SK-N-SH (cell line): ENCODE measurements around the gene AKAP10. TPM values are rescaled to one million over a fixed set of nuclear protein-coding genes. Genes with fewer than 3 reads are reported as not detected.

Experiments
- CTCF ChIA-PET: fragments of 300-600, 350-600 bp; formaldehyde crosslinking; extraction: SDS; loops from one replicate; lab custom pipeline; 2021; lab: Yijun Ruan, JAX
- POLR2A ChIA-PET: fragments of 350-600 bp; sonication (Branson Sonifier 250); formaldehyde crosslinking; extraction: SDS; loops from one replicate; lab custom pipeline; 2020; ENCODE audit warnings: antibody characterized with exemption, inconsistent platforms; lab: Yijun Ruan, JAX
- DNase-seq: peaks from one replicate; pipeline ENCODE4 v3.0.0; 2012
- H2AFZ ChIP-seq: fragments of 200-600 bp; sonication (generic); 2 replicates; pipeline ENCODE4 v1.8.1; 2016; ENCODE audit warnings: antibody characterized with exemption, mild to moderate bottlenecking, low read depth
- H3F3A ChIP-seq: fragments of 200-600 bp; sonication (generic); replicated peaks from 2 replicates; pipeline ENCODE3; 2016; ENCODE audit warnings: antibody characterized with exemption, mild to moderate bottlenecking; ENCODE audit not compliant: insufficient read depth
- H3K27ac ChIP-seq, 2 experiments: fragments of 200-500 bp in 1 of 2; fragments of 200-600 bp in 1 of 2; sonication (Bioruptor generic) in 1 of 2; sonication (generic), shearing (Covaris generic) in 1 of 2; 2 replicates each; pipeline versions ENCODE4 v1.5.1 to v1.6.1; 2014 to 2016; ENCODE audit warnings: low read depth in 2 of 2, inconsistent platforms in 1 of 2, low read length in 1 of 2, mild to moderate bottlenecking in 1 of 2, mixed read lengths in 1 of 2
- H3K27me3 ChIP-seq: fragments of 200-600 bp; sonication (generic), shearing (Covaris generic); 2 replicates; pipeline ENCODE4 v1.6.1; 2016; ENCODE audit warnings: mixed run types; ENCODE audit not compliant: insufficient read depth
- H3K36me3 ChIP-seq, 2 experiments: fragments of 200-500 bp in 1 of 2; fragments of 200-600 bp in 1 of 2; sonication (Bioruptor generic) in 1 of 2; sonication (generic) in 1 of 2; replicated peaks in 1 of 2; 2 replicates each; pipeline versions ENCODE3 to v1.5.1; 2014 to 2016; ENCODE audit warnings: low read length in 1 of 2, mild to moderate bottlenecking in 1 of 2; ENCODE audit not compliant: insufficient read depth in 2 of 2, control insufficient read depth in 1 of 2
- H3K4me1 ChIP-seq, 2 experiments: fragments of 200-500 bp in 1 of 2; fragments of 200-600 bp in 1 of 2; sonication (Bioruptor generic) in 1 of 2; sonication (generic), shearing (Covaris generic) in 1 of 2; 2 replicates each; pipeline versions ENCODE4 v1.5.1 to v1.6.1; 2014 to 2016; ENCODE audit warnings: low read depth in 1 of 2, low read length in 1 of 2, mixed run types in 1 of 2; ENCODE audit not compliant: insufficient read depth in 2 of 2, control insufficient read depth in 1 of 2
- H3K4me2 ChIP-seq: fragments of 200-600 bp; sonication (generic), shearing (Covaris generic); 2 replicates; pipeline ENCODE4 v1.6.1; 2017; ENCODE audit warnings: mixed run types
- H3K4me3 ChIP-seq, 2 experiments: fragments of 200-500 bp in 1 of 2; fragments of 200-600 bp in 1 of 2; sonication (Bioruptor generic) in 1 of 2; sonication (generic), shearing (Covaris generic) in 1 of 2; 2 replicates each; pipeline versions ENCODE4 v1.5.1 to v1.8.1; 2014 to 2016; ENCODE audit warnings: low read depth in 2 of 2, inconsistent platforms in 1 of 2, low read length in 1 of 2, mild to moderate bottlenecking in 1 of 2, mixed read lengths in 1 of 2, moderate library complexity in 1 of 2
- H3K79me2 ChIP-seq: fragments of 200-600 bp; sonication (generic); 2 replicates; pipeline ENCODE4 v1.8.1; 2017; ENCODE audit warnings: mild to moderate bottlenecking; ENCODE audit not compliant: insufficient read depth
- H3K9ac ChIP-seq: fragments of 200-600 bp; sonication (generic); 2 replicates; pipeline ENCODE4 v1.6.1; 2017; ENCODE audit warnings: mixed run types
- H3K9me2 ChIP-seq: fragments of 200-600 bp; sonication (generic); 2 replicates; pipeline ENCODE4 v1.6.1; 2017; ENCODE audit warnings: mixed run types
- H3K9me3 ChIP-seq: fragments of 200-600 bp; sonication (generic); 2 replicates; pipeline ENCODE4 v1.6.1; 2017; ENCODE audit warnings: mixed run types, mild to moderate bottlenecking, moderate library complexity
- H4K20me1 ChIP-seq: fragments of 200-600 bp; sonication (generic); 2 replicates; pipeline ENCODE4 v1.6.1; 2017; ENCODE audit warnings: mild to moderate bottlenecking, mixed run types; ENCODE audit not compliant: insufficient read depth
- CHD2 ChIP-seq: fragments of 150-350 bp; IDR thresholded peaks from 2 replicates; pipeline ENCODE4 v1.6.1; 2018; ENCODE audit warnings: low read length; ENCODE audit not compliant: partially characterized antibody
- ELF1 ChIP-seq: IDR thresholded peaks from 2 replicates; pipeline ENCODE4 v1.4.0; 2012
- EP300 ChIP-seq, 2 experiments: IDR thresholded peaks; 2 replicates each; pipeline versions ENCODE4 v1.4.0 to v1.6.1; 2012; ENCODE audit warnings: borderline replicate concordance in 1 of 2, low read depth in 1 of 2, low read length in 1 of 2
- FOSL2 ChIP-seq: IDR thresholded peaks from 2 replicates; pipeline ENCODE4 v1.4.0; 2012; ENCODE audit warnings: low read depth, mild to moderate bottlenecking, moderate library complexity, borderline replicate concordance
- GATA2 ChIP-seq: sonication (generic); formaldehyde crosslinking; IDR thresholded peaks from 2 replicates; pipeline ENCODE4 v1.5.0; 2020; ENCODE audit warnings: mild to moderate bottlenecking, missing genetic modification reagents
- JUND ChIP-seq: IDR thresholded peaks from 2 replicates; pipeline ENCODE4 v1.4.0; 2012
- MEF2A ChIP-seq: IDR thresholded peaks from 2 replicates; pipeline ENCODE4 v1.4.0; 2012; ENCODE audit warnings: low read depth, borderline replicate concordance
- MXI1 ChIP-seq: IDR thresholded peaks from 2 replicates; pipeline ENCODE4 v1.6.1; 2012; ENCODE audit warnings: mild to moderate bottlenecking, low read depth, low read length, improper control_type of control experiment
- NFIC ChIP-seq: IDR thresholded peaks from 2 replicates; pipeline ENCODE4 v1.4.0; 2012; ENCODE audit warnings: borderline replicate concordance
- NRF1 ChIP-seq: IDR thresholded peaks from 2 replicates; pipeline ENCODE4 v1.6.1; 2012; ENCODE audit warnings: low read depth, mild to moderate bottlenecking, low read length
- POLR2AphosphoS5 ChIP-seq: IDR thresholded peaks from 2 replicates; pipeline ENCODE4 v1.6.1; 2012; ENCODE audit warnings: low read depth, low read length
- RAD21 ChIP-seq: IDR thresholded peaks from 2 replicates; pipeline ENCODE4 v1.6.1; 2012; ENCODE audit warnings: mild to moderate bottlenecking, low read length
- RCOR1 ChIP-seq: fragments of 150-350 bp; IDR thresholded peaks from 2 replicates; pipeline ENCODE4 v1.6.1; 2017; ENCODE audit warnings: antibody characterized with exemption, low read length
- RFX5 ChIP-seq: IDR thresholded peaks from 2 replicates; pipeline ENCODE4 v1.6.1; 2012; ENCODE audit warnings: mild to moderate bottlenecking, improper control_type of control experiment, low read length
- SIN3A ChIP-seq: IDR thresholded peaks from 2 replicates; pipeline ENCODE4 v1.6.1; 2012; ENCODE audit warnings: low read depth, mild to moderate bottlenecking, low read length, moderate library complexity, borderline replicate concordance
- SMC3 ChIP-seq: IDR thresholded peaks from 2 replicates; pipeline ENCODE4 v1.6.1; 2012; ENCODE audit warnings: low read depth, low read length, improper control_type of control experiment
- TCF12 ChIP-seq: IDR thresholded peaks from 2 replicates; pipeline ENCODE4 v1.4.0; 2012
- WGBS: methylation state at CpG from one replicate; pipeline ENCODE4 v1.1.6; 2017; ENCODE audit warnings: low lambda C conversion rate; 5-methylcytosine and 5-hydroxymethylcytosine counted together
- polyA plus RNA-seq, 3 experiments: library from polyadenylated mRNA; depleted of rRNA; stranded (reverse); fragments of >200 nt; gene quantifications; 2 replicates each; pipeline ENCODE4 v1.2.3, GENCODE V29; 2012
- TF ChIP-seq, protein P1 (sequence below): IDR thresholded peaks from 2 replicates; pipeline ENCODE4; 2012
- TF ChIP-seq, protein P2 (sequence below): IDR thresholded peaks from 2 replicates; pipeline ENCODE4 v1.4.0; 2012; ENCODE audit warnings: low read depth, borderline replicate concordance
- TF ChIP-seq, protein P3 (sequence below): IDR thresholded peaks from 2 replicates; pipeline ENCODE4 v1.4.0; 2012; ENCODE audit warnings: low read depth
- TF ChIP-seq, protein P4 (sequence below): IDR thresholded peaks from 2 replicates; pipeline ENCODE4 v1.4.0; 2012; ENCODE audit warnings: low read depth, borderline replicate concordance
- TF ChIP-seq, protein P5 (sequence below): IDR thresholded peaks from 2 replicates; pipeline ENCODE4 v1.6.1; 2012; ENCODE audit warnings: mild to moderate bottlenecking, low read depth, low read length, moderate library complexity

Gene AKAP10
- polyA plus RNA-seq, 1 of the 3 experiments (the other 2 are of a cell fraction) = 12.7 TPM

DNA sequence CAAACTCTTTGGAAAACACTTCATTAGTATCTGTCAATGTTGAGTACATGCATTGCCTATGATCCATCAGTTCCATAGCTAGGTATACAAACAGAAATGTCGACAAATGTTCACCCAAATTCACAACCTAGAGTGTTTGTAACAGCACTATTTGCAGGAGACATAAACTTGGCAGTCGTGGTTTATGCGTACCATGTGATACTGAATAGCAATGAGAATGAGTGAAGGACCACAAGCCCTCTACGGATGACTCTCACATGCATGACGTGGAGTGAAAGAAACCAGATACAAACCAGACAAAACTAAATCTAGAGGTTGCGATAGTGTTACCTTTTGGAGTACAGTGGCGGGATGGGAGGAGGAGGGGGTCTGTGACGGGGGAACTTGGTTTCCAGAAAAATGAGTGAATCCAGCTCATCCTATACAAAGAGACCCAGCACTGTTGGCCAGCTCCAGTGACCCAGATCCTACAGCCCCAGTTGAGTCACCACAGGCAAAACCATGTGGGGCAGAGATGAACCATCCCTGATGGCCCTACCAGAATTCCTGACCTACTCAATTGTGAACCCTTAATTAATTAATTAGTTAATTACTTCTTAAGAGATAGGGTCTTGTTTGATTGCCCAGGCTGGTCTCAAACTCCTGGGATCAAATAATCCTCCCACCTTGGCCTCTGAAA is 94.0 kb downstream of the AKAP10 start:
- no peak for TF ChIP-seq JUND
- TF ChIP-seq, protein P1, sequence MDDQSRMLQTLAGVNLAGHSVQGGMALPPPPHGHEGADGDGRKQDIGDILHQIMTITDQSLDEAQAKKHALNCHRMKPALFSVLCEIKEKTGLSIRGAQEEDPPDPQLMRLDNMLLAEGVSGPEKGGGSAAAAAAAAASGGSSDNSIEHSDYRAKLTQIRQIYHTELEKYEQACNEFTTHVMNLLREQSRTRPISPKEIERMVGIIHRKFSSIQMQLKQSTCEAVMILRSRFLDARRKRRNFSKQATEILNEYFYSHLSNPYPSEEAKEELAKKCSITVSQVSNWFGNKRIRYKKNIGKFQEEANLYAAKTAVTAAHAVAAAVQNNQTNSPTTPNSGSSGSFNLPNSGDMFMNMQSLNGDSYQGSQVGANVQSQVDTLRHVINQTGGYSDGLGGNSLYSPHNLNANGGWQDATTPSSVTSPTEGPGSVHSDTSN = no peak
- no peak for TF ChIP-seq SIN3A
- TF ChIP-seq ELF1 = no peak
- TF ChIP-seq RAD21 = no peak
- TF ChIP-seq RCOR1 = no peak
- TF ChIP-seq MXI1 = no peak
- Histone ChIP-seq H3K79me2 (no peaks in the 10 kb centered on the region), H3K4me1 (no peaks in the 10 kb centered on the region), H4K20me1 (no peaks in the 10 kb centered on the region), H3K27ac (no peak overlapping the region), H3K9me3 (no peaks in the 10 kb centered on the region), H3K9ac (no peak overlapping the region), H3K27me3 (no peaks in the 10 kb centered on the region), H3K4me3 (no peak overlapping the region), H3F3A (no peaks in the 10 kb centered on the region), H3K4me2 (no peak overlapping the region), H3K36me3 (no peaks in the 10 kb centered on the region), H3K9me2 (no peaks in the 10 kb centered on the region), H2AFZ (no peak overlapping the region)
- no peak for DNase-seq
- ChIA-PET CTCF (no interaction called here), POLR2A (no interaction called here)
- 83% methylated on average over 8 of the region's 8 CpGs for WGBS

DNA sequence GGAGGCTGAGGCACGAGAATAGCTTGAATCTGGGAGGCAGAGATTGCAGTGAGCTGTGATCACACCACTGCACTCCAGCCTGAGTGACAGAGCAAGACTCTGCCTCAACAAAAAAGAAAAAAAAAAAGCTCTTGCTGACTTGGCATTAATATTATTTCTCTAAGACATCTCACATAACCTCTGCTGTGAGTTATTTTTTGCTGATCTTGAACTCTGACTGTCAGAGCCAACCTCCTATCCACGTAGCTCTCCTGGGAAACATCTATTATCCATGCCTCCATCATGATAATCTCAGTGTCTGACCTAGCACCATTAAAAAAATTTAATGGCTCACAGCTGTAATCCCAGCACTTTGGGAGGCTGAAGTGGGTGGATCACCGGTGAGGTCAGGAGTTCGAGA is 97.2 kb downstream of the AKAP10 start:
- Histone ChIP-seq H3K36me3 (no peaks in the 10 kb centered on the region), H3K4me3 (no peak overlapping the region), H3K27ac (no peak overlapping the region), H3F3A (no peaks in the 10 kb centered on the region), H2AFZ (no peak overlapping the region), H3K9ac (no peak overlapping the region), H3K4me1 (no peaks in the 10 kb centered on the region), H3K9me2 (no peaks in the 10 kb centered on the region), H3K27me3 (no peaks in the 10 kb centered on the region), H3K79me2 (no peaks in the 10 kb centered on the region), H3K9me3 (no peaks in the 10 kb centered on the region), H4K20me1 (no peaks in the 10 kb centered on the region), H3K4me2 (no peak overlapping the region)
- DNase-seq = no peak
- POLR2A ChIA-PET = no interaction called here
- CTCF ChIA-PET = interaction anchor here (1.3 kb wide), 1 partner anchor 12 kb away, joined by 5 read pairs; the partner anchor contains the start of gene ULK2
- WGBS = 81% methylated on average over 4 of the region's 4 CpGs
- TF ChIP-seq CHD2 (no peak), NRF1 (no peak), SMC3 (no peak), MXI1 (no peak), GATA2 (CRISPR knock-in tag) (no peak), POLR2AphosphoS5 (no peak), NFIC (no peak), TCF12 (no peak), RFX5 (no peak), EP300 (IDR thresholded peaks at IDR 0.05; ENCODE audit: borderline replicate concordance in 1 of 2, low read depth in 1 of 2, low read length in 1 of 2) (no peak), FOSL2 (no peak), MEF2A (no peak), JUND (no peak)
- TF ChIP-seq, protein P2, sequence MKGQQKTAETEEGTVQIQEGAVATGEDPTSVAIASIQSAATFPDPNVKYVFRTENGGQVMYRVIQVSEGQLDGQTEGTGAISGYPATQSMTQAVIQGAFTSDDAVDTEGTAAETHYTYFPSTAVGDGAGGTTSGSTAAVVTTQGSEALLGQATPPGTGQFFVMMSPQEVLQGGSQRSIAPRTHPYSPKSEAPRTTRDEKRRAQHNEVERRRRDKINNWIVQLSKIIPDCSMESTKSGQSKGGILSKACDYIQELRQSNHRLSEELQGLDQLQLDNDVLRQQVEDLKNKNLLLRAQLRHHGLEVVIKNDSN = no peak
- TF ChIP-seq, protein P3, sequence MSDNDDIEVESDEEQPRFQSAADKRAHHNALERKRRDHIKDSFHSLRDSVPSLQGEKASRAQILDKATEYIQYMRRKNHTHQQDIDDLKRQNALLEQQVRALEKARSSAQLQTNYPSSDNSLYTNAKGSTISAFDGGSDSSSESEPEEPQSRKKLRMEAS = no peak
- TF ChIP-seq, protein P4, sequence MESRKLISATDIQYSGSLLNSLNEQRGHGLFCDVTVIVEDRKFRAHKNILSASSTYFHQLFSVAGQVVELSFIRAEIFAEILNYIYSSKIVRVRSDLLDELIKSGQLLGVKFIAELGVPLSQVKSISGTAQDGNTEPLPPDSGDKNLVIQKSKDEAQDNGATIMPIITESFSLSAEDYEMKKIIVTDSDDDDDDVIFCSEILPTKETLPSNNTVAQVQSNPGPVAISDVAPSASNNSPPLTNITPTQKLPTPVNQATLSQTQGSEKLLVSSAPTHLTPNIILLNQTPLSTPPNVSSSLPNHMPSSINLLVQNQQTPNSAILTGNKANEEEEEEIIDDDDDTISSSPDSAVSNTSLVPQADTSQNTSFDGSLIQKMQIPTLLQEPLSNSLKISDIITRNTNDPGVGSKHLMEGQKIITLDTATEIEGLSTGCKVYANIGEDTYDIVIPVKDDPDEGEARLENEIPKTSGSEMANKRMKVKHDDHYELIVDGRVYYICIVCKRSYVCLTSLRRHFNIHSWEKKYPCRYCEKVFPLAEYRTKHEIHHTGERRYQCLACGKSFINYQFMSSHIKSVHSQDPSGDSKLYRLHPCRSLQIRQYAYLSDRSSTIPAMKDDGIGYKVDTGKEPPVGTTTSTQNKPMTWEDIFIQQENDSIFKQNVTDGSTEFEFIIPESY = no peak
- TF ChIP-seq, protein P5, sequence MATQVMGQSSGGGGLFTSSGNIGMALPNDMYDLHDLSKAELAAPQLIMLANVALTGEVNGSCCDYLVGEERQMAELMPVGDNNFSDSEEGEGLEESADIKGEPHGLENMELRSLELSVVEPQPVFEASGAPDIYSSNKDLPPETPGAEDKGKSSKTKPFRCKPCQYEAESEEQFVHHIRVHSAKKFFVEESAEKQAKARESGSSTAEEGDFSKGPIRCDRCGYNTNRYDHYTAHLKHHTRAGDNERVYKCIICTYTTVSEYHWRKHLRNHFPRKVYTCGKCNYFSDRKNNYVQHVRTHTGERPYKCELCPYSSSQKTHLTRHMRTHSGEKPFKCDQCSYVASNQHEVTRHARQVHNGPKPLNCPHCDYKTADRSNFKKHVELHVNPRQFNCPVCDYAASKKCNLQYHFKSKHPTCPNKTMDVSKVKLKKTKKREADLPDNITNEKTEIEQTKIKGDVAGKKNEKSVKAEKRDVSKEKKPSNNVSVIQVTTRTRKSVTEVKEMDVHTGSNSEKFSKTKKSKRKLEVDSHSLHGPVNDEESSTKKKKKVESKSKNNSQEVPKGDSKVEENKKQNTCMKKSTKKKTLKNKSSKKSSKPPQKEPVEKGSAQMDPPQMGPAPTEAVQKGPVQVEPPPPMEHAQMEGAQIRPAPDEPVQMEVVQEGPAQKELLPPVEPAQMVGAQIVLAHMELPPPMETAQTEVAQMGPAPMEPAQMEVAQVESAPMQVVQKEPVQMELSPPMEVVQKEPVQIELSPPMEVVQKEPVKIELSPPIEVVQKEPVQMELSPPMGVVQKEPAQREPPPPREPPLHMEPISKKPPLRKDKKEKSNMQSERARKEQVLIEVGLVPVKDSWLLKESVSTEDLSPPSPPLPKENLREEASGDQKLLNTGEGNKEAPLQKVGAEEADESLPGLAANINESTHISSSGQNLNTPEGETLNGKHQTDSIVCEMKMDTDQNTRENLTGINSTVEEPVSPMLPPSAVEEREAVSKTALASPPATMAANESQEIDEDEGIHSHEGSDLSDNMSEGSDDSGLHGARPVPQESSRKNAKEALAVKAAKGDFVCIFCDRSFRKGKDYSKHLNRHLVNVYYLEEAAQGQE = no peak
